Suprapubic skin (tissue), 4 donors: ENCODE measurements around the gene TSC22D1. TPM values are rescaled to one million over a fixed set of nuclear protein-coding genes. Genes with fewer than 3 reads are reported as not detected.

Experiments
- DNase-seq, 2 donors: peaks; one replicate each; pipeline ENCODE4 v3.0.0-alpha.2; 2019; ENCODE audit warnings: low spot score in 2 of 2
- H3K27ac ChIP-seq: fragments of 200-600 bp; sonication (generic); one replicate; pipeline ENCODE4 v1.5.1; 2019
- H3K27me3 ChIP-seq: fragments of 200-600 bp; sonication (generic); one replicate; pipeline ENCODE4 v1.5.1; 2019
- H3K36me3 ChIP-seq: fragments of 200-600 bp; sonication (generic); one replicate; pipeline ENCODE4 v1.5.1; 2019
- H3K4me1 ChIP-seq: fragments of 200-600 bp; sonication (generic); one replicate; pipeline ENCODE4 v1.5.1; 2019
- H3K4me3 ChIP-seq: fragments of 200-600 bp; sonication (generic); one replicate; pipeline ENCODE4 v1.5.1; 2019; ENCODE audit warnings: mild to moderate bottlenecking
- H3K9me3 ChIP-seq: fragments of 200-600 bp; sonication (generic); one replicate; pipeline ENCODE4 v1.5.1; 2019
- EP300 ChIP-seq: sonication (generic); formaldehyde crosslinking; IDR thresholded peaks from one replicate; pipeline ENCODE4 v1.6.1; 2017; ENCODE audit warnings: antibody characterized with exemption
- POLR2A ChIP-seq, 2 donors: fragments of 450-650 bp; IDR thresholded peaks; one replicate each; pipeline ENCODE4 v1.6.1; 2017; ENCODE audit warnings: antibody characterized with exemption in 2 of 2, mild to moderate bottlenecking in 2 of 2, moderate library complexity in 2 of 2
- POLR2AphosphoS5 ChIP-seq, 3 donors: sonication (generic); formaldehyde crosslinking; IDR thresholded peaks; one replicate each; pipeline ENCODE4 v1.6.1; 2017; ENCODE audit warnings: antibody characterized with exemption in 3 of 3
- WGBS: methylation state at CpG from one replicate; pipeline ENCODE4 v1.1.5; 2018; 5-methylcytosine and 5-hydroxymethylcytosine counted together
- total RNA-seq, 4 donors: library from RNA; depleted of rRNA; stranded (reverse); fragments of >200 nt; gene quantifications; one replicate each; pipeline ENCODE4 v1.1.0, GENCODE V29; 2016
- TF ChIP-seq, protein P1 (sequence below), 2 donors: fragments of 200-600 bp in 1 of 2; fragments of 450-650 bp in 1 of 2; sonication (generic) in 1 of 2; IDR thresholded peaks; one replicate each; pipeline ENCODE4 v1.5.1; 2016 to 2019; ENCODE audit warnings: antibody characterized with exemption in 2 of 2, mild to moderate bottlenecking in 1 of 2, moderate library complexity in 1 of 2

Gene TSC22D1
- total RNA-seq, 4 donors from 2014 or later = 70.3 to 135 (median 92.1) TPM

GRCh38 chr13:44504116-44504515 is 72.0 kb downstream of the TSC22D1 start:
- TF ChIP-seq, protein P1, sequence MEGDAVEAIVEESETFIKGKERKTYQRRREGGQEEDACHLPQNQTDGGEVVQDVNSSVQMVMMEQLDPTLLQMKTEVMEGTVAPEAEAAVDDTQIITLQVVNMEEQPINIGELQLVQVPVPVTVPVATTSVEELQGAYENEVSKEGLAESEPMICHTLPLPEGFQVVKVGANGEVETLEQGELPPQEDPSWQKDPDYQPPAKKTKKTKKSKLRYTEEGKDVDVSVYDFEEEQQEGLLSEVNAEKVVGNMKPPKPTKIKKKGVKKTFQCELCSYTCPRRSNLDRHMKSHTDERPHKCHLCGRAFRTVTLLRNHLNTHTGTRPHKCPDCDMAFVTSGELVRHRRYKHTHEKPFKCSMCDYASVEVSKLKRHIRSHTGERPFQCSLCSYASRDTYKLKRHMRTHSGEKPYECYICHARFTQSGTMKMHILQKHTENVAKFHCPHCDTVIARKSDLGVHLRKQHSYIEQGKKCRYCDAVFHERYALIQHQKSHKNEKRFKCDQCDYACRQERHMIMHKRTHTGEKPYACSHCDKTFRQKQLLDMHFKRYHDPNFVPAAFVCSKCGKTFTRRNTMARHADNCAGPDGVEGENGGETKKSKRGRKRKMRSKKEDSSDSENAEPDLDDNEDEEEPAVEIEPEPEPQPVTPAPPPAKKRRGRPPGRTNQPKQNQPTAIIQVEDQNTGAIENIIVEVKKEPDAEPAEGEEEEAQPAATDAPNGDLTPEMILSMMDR (IDR thresholded peaks at IDR 0.05) = no peak
- TF ChIP-seq EP300 = no peak
- TF ChIP-seq POLR2AphosphoS5 (IDR thresholded peaks at IDR 0.05) = no peak
- TF ChIP-seq POLR2A (IDR thresholded peaks at IDR 0.05) = no peak
- Histone ChIP-seq H3K4me3 (no peak overlapping the region), H3K4me1 (no peaks in the 10 kb centered on the region), H3K27ac (no peak overlapping the region), H3K36me3 (no peaks in the 10 kb centered on the region), H3K27me3 (no peaks in the 10 kb centered on the region), H3K9me3 (no peaks in the 10 kb centered on the region)
- WGBS = 86% methylated on average over 4 of the region's 4 CpGs
- DNase-seq = no peak

GRCh38 chr13:44498969-44499368 is 77.2 kb downstream of the TSC22D1 start:
- no peaks in the 10 kb centered on the region for H3K27me3 ChIP-seq
- H3K4me1 ChIP-seq = no peaks in the 10 kb centered on the region
- H3K27ac ChIP-seq = no peak overlapping the region
- no peak overlapping the region for H3K4me3 ChIP-seq
- no peak for TF ChIP-seq POLR2A (IDR thresholded peaks at IDR 0.05)
- TF ChIP-seq, protein P1 (IDR thresholded peaks at IDR 0.05) = no peak
- TF ChIP-seq EP300 = no peak
- no peak for TF ChIP-seq POLR2AphosphoS5 (IDR thresholded peaks at IDR 0.05)
- no peaks in the 10 kb centered on the region for H3K9me3 ChIP-seq
- no peaks in the 10 kb centered on the region for H3K36me3 ChIP-seq
- DNase-seq = no peak

DNA sequence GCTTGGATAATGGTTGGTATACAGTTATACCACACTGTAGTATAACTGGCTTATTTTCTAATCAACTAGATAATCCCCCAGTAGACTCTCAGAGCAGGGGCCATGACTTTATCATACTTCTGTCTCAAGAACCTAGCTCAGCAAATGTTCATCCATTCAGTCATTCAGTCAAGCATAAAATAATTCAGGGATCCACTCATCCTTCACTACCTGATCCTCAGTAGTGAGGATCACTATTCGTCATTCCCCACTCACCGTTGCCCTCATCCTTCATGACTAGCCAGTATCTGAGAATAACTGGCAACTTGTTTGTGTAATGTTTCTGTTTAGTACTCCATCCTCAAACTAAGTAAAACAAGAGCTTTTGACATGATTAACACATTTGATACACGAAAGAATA is 77.6 kb downstream of the TSC22D1 start:
- DNase-seq = no peak
- no peaks in the 10 kb centered on the region for H3K36me3 ChIP-seq
- H3K27ac ChIP-seq = no peak overlapping the region
- no peak overlapping the region for H3K4me3 ChIP-seq
- 96% methylated on average over 3 of the region's 3 CpGs for WGBS
- H3K27me3 ChIP-seq = no peaks in the 10 kb centered on the region
- no peaks in the 10 kb centered on the region for H3K9me3 ChIP-seq
- TF ChIP-seq EP300 (no peak), POLR2A (IDR thresholded peaks at IDR 0.05) (no peak), POLR2AphosphoS5 (IDR thresholded peaks at IDR 0.05) (no peak)
- no peaks in the 10 kb centered on the region for H3K4me1 ChIP-seq

- no peaks in the 10 kb centered on the region for H3K9me3 ChIP-seq
- H3K27ac ChIP-seq = no peak overlapping the region
- no peak overlapping the region for H3K4me3 ChIP-seq
- TF ChIP-seq POLR2AphosphoS5 (IDR thresholded peaks at IDR 0.05) (no peak), POLR2A (IDR thresholded peaks at IDR 0.05) (no peak), EP300 (no peak)
- TF ChIP-seq, protein P1 (IDR thresholded peaks at IDR 0.05) = no peak
- no peaks in the 10 kb centered on the region for H3K4me1 ChIP-seq
- no peaks in the 10 kb centered on the region for H3K27me3 ChIP-seq
- H3K36me3 ChIP-seq = no peaks in the 10 kb centered on the region
- no peak for DNase-seq
Measured at GRCh38 chr13:44497801-44498200, 78.3 kb downstream of the TSC22D1 start.

DNA sequence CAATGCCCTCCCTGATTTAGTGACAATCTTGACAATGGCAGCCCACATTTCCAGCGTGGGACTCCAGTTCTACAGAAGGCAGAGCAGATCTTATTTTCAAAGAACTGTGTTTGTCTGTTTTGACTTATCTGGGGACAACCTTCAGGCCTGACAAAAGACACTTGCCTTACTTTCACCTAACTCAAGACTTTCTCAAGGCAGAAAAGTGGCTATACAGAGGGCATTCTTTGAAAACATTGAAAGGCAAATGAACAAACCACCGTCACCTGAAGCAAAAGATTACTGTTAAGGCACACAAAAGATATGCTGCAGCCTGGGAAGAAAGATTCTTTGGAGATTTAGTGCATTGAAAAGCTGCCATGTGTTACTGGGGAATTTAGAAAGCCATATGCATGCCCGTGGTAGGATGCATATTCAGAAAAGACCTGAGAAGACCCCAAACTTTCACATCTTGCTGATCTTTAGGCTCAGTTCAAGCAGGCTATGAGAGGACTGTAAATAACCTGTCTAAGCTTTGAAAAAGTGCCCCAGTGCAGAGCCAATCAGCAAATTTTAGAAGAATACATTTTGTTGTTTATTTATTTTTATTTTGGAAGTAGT is 82.8 kb downstream of the TSC22D1 start:
- H3K36me3 ChIP-seq = no peaks in the 10 kb centered on the region
- no peaks in the 10 kb centered on the region for H3K9me3 ChIP-seq
- H3K4me3 ChIP-seq = no peak overlapping the region
- H3K4me1 ChIP-seq = no peaks in the 10 kb centered on the region
- H3K27me3 ChIP-seq = no peaks in the 10 kb centered on the region
- 82% methylated on average over 3 of the region's 3 CpGs for WGBS
- TF ChIP-seq POLR2AphosphoS5 (IDR thresholded peaks at IDR 0.05) (no peak), POLR2A (IDR thresholded peaks at IDR 0.05) (no peak), EP300 (no peak)
- TF ChIP-seq, protein P1 (IDR thresholded peaks at IDR 0.05) = no peak
- H3K27ac ChIP-seq = no peak overlapping the region
- DNase-seq = no peak

DNA sequence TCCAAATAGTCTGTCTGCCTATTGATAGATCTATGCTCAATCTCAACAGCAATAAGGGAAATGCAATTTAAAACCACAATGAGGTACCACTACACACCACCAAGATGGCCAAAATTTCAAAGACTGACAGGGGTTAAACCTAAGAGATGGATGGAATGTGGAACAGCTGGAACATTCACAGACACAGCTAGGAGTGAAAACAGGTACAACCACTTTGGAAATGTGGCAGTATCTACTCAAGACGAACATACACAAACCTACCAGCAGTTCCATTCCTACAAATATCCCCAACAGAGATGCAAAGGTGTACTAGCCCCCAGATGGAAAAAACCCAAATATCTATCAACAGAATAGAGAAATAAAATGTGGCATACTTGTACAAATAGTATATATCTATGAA is 86.4 kb downstream of the TSC22D1 start:
- H3K4me1 ChIP-seq = no peaks in the 10 kb centered on the region
- WGBS = 67% methylated on average over 1 of the region's 1 CpG
- no peak overlapping the region for H3K4me3 ChIP-seq
- no peaks in the 10 kb centered on the region for H3K27me3 ChIP-seq
- H3K9me3 ChIP-seq = no peaks in the 10 kb centered on the region
- TF ChIP-seq POLR2A (IDR thresholded peaks at IDR 0.05) = no peak
- no peak for TF ChIP-seq EP300
- no peak for TF ChIP-seq POLR2AphosphoS5 (IDR thresholded peaks at IDR 0.05)
- TF ChIP-seq, protein P1 (IDR thresholded peaks at IDR 0.05) = no peak
- H3K27ac ChIP-seq = no peak overlapping the region
- no peak for DNase-seq
- H3K36me3 ChIP-seq = no peaks in the 10 kb centered on the region
